ENCODE data around the gene WDFY4. TPM values are rescaled to one million over a fixed set of nuclear protein-coding genes. Genes with fewer than 3 reads are reported as not detected.

Gene WDFY4
- total and polyA plus RNA-seq, 9 of the 15 experiments (the other 6 are each of a cell fraction or from before 2014, with no cell fraction given) = 0.01 to 0.02 (median 0.01) TPM; not detected in 6

DNA sequence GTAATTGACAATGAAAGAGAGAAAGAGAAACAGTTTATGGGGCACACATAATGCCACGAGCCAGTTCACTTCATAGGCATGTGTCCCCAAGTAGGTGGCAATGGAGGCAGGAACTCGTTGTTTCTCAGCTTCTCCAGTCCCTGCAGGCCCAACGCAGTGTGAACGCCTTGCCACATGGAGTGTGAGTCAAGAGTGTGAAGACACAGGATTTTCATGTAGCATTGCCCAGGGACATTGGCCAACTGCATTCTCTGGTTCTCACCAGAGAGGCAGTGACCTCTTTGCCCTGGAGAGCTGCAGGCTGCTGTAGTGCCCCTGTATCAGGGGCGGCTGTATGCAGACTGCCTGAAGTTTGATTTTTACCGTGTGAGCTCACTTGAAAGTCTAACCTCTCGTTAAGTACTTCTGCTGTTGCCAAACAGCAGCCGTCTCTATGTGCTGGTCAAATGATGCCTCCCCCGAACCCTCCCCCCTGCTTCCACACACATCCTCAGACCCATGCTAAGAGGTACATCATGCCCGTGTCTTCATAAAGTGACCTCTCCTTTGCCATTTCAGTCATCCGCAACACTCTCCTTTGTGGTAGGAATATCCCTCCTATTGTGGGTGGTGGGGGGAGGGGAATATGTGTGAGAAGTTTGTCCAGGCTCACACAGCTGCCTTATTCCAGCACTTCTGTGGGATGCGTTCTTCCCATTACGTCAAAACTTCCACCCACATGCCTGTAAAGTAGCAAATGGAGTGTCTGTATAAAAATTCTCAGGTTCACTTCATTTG lies 242.3 kb downstream of the WDFY4 start:
- FAIRE-seq = no peak
- no peak overlapping the region for H3K4me2 ChIP-seq (ENCODE audit: insufficient read depth, low read length)
- in situ Hi-C loops (cut with MboI) (no loop called here), intact Hi-C loops (cut with micrococcal nuclease) (loop anchor here (10.0 kb wide), 1 partner anchor 262 kb away; no protein-coding TSS in a partner anchor)
- no peak overlapping the region for H3K27ac ChIP-seq (ENCODE audit: extremely low read depth, low read depth, low read length)
- no peak for DNase-seq (ENCODE audit: extremely low read depth in 1 of 4, low spot score in 3 of 4)
- no peaks in the 10 kb centered on the region for H3K9me1 ChIP-seq (ENCODE audit: control insufficient read depth, insufficient read depth, low read length)
- ATAC-seq = no peak
- BruUV-seq (replicated peaks) = no TSS peak
- no peaks in the 10 kb centered on the region for H3K79me2 ChIP-seq (ENCODE audit: control insufficient read depth, insufficient read depth, low read length)
- POLR2A ChIA-PET = interaction anchor here (1.6 to 1.8 kb wide), 2 partner anchors 11 to 12 kb away, joined by 3 to 9 read pairs; partner anchors contain the start of gene LRRC18
- 2% methylated on average over 13 of the region's 13 CpGs for WGBS (ENCODE audit: insufficient coverage, low coverage, missing lambda C conversion rate)
- no peaks in the 10 kb centered on the region for H4K20me1 ChIP-seq (replicated peaks; ENCODE audit: control insufficient read depth, insufficient read depth, low read length)
- H3K36me3 ChIP-seq (ENCODE audit: control insufficient read depth, insufficient read depth, low read length) = no peaks in the 10 kb centered on the region
- TF ChIP-seq BHLHE40 (IDR thresholded peaks at IDR 0.05; ENCODE audit: low read length) (no peak), FOSL1 (tag; conservative IDR thresholded peaks at IDR 0.05) (no peak), RBM22 (IDR thresholded peaks at IDR 0.05; ENCODE audit: low read depth, low read length, poor library complexity, severe bottlenecking) (no peak), ETV6 (IDR thresholded peaks at IDR 0.05; ENCODE audit: borderline replicate concordance in 1 of 2, low read depth in 2 of 2, low read length in 1 of 2) (no peak), ETV6 (CRISPR knock-in tag; IDR thresholded peaks at IDR 0.05; ENCODE audit: borderline replicate concordance) (no peak)
- H3K4me1 ChIP-seq (replicated peaks in 1 of 2; ENCODE audit: control insufficient read depth in 2 of 2, insufficient read depth in 2 of 2, low read length in 2 of 2) = no peaks in the 10 kb centered on the region; a peak in 1 of 5 replicates
- no peaks in the 10 kb centered on the region for H3K9me3 ChIP-seq (replicated peaks; ENCODE audit: control insufficient read depth, insufficient read depth, low read depth, low read length)
- CTCF ChIA-PET (ENCODE audit: low intra/inter-chr PET ratio) = no interaction called here
- H3K9ac ChIP-seq (ENCODE audit: insufficient read depth in 1 of 2, low read depth in 2 of 2, low read length in 2 of 2) = no peak overlapping the region
- H2AFZ ChIP-seq (ENCODE audit: low read depth, low read length) = no peak overlapping the region
- H3K4me3 ChIP-seq = no peak overlapping the region
- peaks cover 14 to 38% of the 10 kb centered on the region in 2 experiments; a peak in 4 of 5 replicates for H3K27me3 ChIP-seq (ENCODE audit: control insufficient read depth in 2 of 2, insufficient read depth in 2 of 2, low read length in 2 of 2)
